ENCODE measurements around the gene HSPB2. TPM values are rescaled to one million over a fixed set of nuclear protein-coding genes. Genes with fewer than 3 reads are reported as not detected.

Gene HSPB2
- total and polyA plus RNA-seq, 10 of the 15 experiments (the other 5 are each of a cell fraction or from before 2014, with no cell fraction given), result not detected

DNA sequence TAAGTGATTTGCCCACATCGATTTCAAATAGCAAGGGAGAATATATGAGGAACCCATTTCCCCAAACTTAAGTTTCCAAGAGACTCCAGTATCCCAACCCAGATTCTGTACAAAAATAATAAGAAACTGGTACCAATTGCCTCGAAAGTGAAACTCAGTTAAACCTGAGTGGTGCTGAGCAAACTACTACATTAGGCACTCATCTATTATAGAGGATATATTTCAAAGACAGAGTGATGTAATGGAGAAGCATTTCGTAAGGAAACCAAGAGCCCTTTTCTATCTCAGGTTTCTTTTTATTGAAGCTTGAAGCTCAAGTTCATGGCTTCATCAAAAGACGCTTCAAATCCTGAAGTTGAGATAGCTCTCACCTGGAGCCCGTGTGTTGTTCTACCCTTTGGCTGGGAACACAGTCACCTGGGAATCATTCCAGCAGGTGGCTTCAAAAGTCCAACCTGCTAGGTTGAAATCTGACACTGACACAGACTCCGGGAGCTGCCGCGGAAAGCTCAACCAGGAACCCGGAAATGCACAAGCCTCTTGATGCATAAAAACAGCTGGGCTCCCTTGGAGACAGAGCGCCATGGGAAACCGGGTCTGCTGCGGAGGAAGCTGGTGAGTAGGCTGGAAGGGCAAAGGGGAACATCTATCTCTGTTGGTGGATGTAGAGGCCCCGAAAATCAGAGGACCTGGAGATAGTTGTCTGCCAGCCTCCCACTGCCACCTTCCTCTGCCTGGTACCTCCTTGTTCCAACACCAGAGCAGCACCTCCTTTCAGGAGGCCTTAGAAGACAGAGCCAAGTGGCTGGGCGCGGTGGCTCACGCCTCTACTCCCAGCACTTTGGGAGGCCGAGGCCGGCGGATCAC is 6.1 kb downstream of the HSPB2 start, which contains the start of gene C11orf52 (continued):
- TF ChIP-seq, protein P1, sequence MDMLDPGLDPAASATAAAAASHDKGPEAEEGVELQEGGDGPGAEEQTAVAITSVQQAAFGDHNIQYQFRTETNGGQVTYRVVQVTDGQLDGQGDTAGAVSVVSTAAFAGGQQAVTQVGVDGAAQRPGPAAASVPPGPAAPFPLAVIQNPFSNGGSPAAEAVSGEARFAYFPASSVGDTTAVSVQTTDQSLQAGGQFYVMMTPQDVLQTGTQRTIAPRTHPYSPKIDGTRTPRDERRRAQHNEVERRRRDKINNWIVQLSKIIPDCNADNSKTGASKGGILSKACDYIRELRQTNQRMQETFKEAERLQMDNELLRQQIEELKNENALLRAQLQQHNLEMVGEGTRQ (IDR thresholded peaks at IDR 0.05; ENCODE audit: borderline replicate concordance, low read depth, low read length), result no peak
- TF ChIP-seq, protein P2, sequence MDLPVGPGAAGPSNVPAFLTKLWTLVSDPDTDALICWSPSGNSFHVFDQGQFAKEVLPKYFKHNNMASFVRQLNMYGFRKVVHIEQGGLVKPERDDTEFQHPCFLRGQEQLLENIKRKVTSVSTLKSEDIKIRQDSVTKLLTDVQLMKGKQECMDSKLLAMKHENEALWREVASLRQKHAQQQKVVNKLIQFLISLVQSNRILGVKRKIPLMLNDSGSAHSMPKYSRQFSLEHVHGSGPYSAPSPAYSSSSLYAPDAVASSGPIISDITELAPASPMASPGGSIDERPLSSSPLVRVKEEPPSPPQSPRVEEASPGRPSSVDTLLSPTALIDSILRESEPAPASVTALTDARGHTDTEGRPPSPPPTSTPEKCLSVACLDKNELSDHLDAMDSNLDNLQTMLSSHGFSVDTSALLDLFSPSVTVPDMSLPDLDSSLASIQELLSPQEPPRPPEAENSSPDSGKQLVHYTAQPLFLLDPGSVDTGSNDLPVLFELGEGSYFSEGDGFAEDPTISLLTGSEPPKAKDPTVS (IDR thresholded peaks at IDR 0.05; ENCODE audit: low read depth, low read length), result no peak
- TF ChIP-seq, protein P3, sequence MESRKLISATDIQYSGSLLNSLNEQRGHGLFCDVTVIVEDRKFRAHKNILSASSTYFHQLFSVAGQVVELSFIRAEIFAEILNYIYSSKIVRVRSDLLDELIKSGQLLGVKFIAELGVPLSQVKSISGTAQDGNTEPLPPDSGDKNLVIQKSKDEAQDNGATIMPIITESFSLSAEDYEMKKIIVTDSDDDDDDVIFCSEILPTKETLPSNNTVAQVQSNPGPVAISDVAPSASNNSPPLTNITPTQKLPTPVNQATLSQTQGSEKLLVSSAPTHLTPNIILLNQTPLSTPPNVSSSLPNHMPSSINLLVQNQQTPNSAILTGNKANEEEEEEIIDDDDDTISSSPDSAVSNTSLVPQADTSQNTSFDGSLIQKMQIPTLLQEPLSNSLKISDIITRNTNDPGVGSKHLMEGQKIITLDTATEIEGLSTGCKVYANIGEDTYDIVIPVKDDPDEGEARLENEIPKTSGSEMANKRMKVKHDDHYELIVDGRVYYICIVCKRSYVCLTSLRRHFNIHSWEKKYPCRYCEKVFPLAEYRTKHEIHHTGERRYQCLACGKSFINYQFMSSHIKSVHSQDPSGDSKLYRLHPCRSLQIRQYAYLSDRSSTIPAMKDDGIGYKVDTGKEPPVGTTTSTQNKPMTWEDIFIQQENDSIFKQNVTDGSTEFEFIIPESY (IDR thresholded peaks at IDR 0.05), result no peak
- TF ChIP-seq, protein P4, sequence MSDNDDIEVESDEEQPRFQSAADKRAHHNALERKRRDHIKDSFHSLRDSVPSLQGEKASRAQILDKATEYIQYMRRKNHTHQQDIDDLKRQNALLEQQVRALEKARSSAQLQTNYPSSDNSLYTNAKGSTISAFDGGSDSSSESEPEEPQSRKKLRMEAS (IDR thresholded peaks at IDR 0.05; ENCODE audit: low read depth, low read length), result no peak
- TF ChIP-seq SP1 (IDR thresholded peaks at IDR 0.05; ENCODE audit: low read depth, low read length), result no peak
- TF ChIP-seq BACH1 (IDR thresholded peaks at IDR 0.05; ENCODE audit: borderline replicate concordance), result no peak
- no peak for TF ChIP-seq HDAC6 (IDR thresholded peaks at IDR 0.05; ENCODE audit: unreplicated experiment)
- no peak for TF ChIP-seq RELA (IDR thresholded peaks at IDR 0.05; ENCODE audit: borderline replicate concordance, partially characterized antibody)
- no peak for TF ChIP-seq ETV6 (conservative IDR thresholded peaks at IDR 0.05 in 1 of 2, IDR thresholded peaks at IDR 0.05 in 1 of 2; ENCODE audit: borderline replicate concordance in 1 of 2, low read depth in 1 of 2)
- TF ChIP-seq YBX1 (IDR thresholded peaks at IDR 0.05), result no peak
- TF ChIP-seq POLR2AphosphoS2 (IDR thresholded peaks at IDR 0.05; ENCODE audit: low read depth, low read length), result no peak
